Erythroblast (primary cell): ENCODE data around the gene STXBP4.

ENCODE experiments used
- DNase-seq, 2 experiments: peaks; one replicate each; lab custom pipeline; 2025; lab: John Stamatoyannopoulos, UW
- GATA1 ChIP-seq: IDR thresholded peaks from 2 replicates; pipeline ENCODE4 v1.6.1; 2011; ENCODE audit warnings: low read depth, mild to moderate bottlenecking, control low read depth, low read length, moderate library complexity
- POLR2A ChIP-seq: IDR thresholded peaks from 2 replicates; pipeline ENCODE4 v1.6.1; 2011; ENCODE audit warnings: mild to moderate bottlenecking, low read length

STXBP4 gene

DNA sequence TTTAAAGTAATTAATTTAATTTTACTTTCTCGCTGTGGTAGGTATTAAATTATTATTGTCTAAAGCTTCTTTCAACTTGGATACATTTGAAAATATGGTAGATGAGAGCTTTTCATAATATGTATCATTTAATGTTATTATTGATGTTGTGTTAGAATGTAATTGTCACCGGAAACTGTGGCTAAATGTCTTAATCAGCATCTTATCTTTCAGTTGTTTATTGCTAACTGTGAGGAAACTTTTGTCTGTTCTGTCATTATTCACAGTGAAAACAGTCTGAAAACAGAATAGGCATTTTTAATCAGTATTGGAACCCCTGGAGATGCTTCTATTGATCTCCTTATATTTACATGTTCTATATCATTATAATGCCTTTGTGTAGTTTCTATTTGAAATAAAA, 120.7 kb downstream of the STXBP4 start:
- no peak for DNase-seq
- no peak for TF ChIP-seq POLR2A
- TF ChIP-seq GATA1 = no peak

DNA sequence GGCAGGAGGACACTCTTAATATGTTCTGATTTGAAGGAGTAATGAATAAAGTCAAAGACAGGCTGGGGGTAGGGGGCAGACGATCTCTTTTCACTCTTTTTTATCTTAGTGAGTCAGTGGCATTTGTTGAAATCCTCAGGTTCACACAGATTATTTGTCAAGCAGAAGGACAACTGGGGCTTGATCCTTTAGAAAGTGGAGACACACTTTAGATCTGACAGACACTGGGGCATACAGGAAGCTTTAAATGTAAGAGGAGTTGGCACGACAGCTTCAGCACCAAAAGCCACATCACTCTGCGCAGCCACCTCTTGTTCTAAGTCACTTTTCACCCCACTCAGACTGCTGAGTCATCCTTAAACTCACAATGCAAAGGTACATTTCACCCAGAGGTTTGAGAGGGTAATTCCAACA, 121.5 kb downstream of the STXBP4 start:
- DNase-seq = peak; percentile 25 to 28
- TF ChIP-seq POLR2A (no peak), GATA1 (no peak)

DNA sequence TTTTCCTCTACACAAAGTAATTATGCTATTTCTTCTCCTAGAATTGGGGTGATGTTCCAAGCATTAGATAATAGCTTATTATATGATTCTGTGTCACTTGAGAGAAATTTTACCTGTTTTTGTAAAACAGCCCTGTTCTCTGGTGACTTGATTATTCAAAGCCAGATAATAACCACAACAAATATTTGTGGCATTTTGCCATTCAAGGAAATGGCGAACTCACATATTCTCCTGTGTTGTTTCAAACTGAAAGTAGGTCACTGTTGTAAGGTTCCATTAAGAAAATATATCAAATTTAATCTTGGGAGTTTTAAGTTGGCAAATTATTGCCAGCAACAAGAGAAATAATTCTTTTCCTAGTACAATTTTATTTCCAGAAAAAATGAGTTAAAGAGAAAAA, 124.8 kb downstream of the STXBP4 start:
- no peak for DNase-seq

DNA sequence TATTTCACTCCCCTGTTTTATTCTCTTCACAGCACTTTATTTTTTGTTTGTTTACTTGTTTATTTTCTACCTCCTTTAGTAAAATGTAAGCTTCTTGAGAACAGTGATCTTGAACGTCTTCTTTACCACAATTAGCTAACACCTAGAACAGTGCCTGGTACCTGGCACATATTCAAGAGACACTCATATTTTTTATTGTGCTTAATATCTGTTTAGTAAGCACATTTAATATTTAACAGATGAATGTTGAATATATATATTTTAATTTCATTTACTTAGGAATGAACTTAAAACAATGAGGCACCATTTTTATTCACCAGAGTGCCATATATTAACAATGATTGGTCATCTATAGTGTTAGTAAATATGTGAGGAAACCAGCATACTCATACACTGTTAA, 130.2 kb downstream of the STXBP4 start:
- TF ChIP-seq POLR2A (no peak), GATA1 (no peak)
- DNase-seq = no peak

More for the DNA sequence above, 124.8 kb downstream of the STXBP4 start:
- TF ChIP-seq GATA1 = no peak
- no peak for TF ChIP-seq POLR2A

DNA sequence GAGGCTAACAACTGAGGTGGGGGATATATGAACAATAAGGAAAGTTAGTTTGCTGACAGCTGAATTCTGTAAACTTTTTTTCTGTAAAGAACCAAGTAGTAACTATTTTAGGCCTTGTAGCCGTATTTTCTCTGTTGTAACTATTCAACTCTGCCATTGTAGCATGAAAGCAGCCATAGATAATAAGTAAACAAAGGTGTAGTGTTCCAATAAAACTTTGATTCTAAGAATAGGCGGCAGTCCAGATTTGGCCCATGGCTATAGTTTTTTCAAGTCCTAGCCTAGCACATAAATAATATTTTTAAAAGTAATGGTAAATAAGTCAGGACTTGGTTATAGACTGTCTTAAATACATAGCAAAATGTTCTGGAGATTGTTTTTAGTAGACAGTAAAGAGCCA, 142.0 kb downstream of the STXBP4 start:
- no peak for DNase-seq
- TF ChIP-seq GATA1 = no peak
- no peak for TF ChIP-seq POLR2A

DNA sequence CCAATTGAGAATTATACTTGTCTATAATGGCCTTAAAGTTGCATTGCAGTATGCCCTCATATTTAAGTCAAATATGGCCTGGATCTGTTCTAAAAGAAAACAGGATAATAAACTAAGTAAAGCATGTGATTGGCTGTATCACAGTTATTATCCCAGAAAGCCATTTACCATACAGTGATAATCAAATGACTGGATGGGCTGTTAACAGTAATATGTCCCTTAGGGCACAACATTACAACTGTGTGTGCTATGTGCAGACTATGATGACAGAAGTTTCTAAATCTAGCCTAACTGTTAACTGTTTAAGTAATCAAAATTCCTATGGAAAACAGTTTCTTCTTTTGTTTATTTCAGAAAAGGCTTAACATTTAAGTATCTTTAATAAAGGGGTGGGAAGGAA, 145.7 kb downstream of the STXBP4 start:
- TF ChIP-seq GATA1 (no peak), POLR2A (no peak)
- no peak for DNase-seq

DNA sequence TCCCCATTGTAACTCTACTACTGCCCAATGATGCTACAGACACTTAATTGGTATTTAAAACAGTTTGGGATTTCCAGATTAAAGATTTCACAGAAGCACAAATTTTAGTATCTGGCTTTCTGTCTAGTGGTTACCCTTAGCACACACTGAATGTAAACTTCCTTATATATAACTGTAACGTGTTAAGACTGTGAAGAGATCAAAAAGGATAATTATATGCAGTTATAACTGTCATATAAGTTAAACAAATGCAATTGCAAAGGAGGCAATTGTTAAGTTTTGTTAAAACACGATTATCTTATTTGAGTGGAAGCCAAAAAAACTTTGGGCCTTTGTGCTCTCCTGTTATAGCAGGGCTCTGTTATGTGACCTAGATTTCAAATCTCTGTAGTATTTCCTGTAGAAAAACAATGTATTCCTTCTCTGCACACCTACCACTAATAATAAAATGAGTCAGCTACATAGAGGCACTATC, 147.9 kb downstream of the STXBP4 start:
- TF ChIP-seq GATA1 (no peak), POLR2A (no peak)
- DNase-seq = no peak

DNA sequence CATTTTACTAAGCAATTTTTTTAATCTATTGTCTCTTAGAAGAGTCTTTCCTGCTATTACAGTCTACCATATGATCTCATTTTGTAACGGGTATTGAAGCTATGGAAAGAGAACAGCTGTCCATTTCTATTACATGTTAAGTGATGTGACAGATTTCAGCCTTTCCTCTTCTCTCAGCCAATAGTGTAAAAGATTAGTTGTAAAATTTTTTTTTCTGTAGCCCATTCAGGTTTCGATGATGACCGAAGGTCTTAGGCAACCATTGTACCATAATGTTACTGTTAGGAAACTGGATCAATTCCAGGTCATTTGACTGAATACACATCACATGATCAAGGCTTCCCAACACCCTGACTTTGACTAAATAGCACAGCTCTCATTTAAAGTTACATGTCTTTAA, 148.6 kb downstream of the STXBP4 start:
- TF ChIP-seq POLR2A (no peak), GATA1 (no peak)
- DNase-seq = no peak

DNA sequence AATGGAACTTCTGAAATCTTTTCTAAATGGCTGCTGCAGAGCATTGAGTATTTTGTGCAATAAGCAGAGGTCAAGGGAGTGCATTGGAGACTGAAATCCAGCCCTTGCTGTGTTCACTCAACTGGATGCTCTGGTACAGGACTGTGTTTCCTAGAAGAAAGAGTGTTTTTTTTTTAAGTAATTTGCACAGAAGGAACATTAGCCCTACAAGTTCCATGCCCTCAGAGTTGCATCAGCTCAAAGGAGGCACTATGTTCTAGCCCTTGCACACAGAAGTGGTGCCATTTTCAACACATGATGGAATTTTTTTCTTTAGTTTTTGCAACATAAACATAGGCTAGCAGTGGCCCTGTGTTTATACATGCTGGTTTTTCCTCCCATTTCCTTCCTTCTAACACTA, 152.1 kb downstream of the STXBP4 start:
- DNase-seq = no peak
- TF ChIP-seq GATA1 = no peak
- no peak for TF ChIP-seq POLR2A

DNA sequence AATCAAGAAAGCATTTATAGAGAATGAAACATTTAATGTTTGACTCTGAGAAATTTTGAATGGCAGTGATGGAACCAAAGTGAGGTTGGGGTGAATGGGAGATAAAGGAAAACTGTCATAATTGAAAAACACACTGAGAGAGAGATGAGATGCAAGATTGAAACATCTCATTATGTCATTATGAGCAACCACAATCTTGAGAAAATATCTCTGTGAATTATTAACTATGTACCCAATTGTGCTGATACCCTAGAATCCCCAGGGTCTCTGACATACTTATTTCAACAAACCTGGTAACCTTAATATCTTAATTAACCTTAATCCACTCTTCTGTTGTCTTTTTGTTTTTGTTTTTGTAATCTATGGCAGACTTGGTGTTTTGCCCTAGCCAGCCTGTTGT, 152.7 kb downstream of the STXBP4 start:
- no peak for TF ChIP-seq POLR2A
- no peak for TF ChIP-seq GATA1
- no peak for DNase-seq

DNA sequence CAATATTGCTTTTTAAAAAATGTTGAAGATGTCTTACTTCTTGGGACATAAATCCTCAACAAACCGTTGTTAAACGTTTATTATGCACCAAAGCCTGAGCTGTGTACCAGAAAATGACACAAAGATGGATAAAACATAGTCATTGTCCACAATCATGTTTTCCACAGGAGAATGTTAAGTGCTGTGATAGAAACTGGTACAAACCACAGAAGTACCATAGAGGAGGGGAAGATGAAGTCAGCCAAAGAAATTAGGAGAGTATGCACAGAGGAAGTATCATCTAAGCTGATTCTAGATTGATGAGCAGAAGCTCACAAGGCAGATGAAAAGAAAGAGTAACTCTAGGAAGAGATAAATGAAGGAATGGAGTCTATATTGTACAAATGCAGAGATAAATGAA, 153.5 kb downstream of the STXBP4 start:
- no peak for DNase-seq
- no peak for TF ChIP-seq POLR2A
- no peak for TF ChIP-seq GATA1

DNA sequence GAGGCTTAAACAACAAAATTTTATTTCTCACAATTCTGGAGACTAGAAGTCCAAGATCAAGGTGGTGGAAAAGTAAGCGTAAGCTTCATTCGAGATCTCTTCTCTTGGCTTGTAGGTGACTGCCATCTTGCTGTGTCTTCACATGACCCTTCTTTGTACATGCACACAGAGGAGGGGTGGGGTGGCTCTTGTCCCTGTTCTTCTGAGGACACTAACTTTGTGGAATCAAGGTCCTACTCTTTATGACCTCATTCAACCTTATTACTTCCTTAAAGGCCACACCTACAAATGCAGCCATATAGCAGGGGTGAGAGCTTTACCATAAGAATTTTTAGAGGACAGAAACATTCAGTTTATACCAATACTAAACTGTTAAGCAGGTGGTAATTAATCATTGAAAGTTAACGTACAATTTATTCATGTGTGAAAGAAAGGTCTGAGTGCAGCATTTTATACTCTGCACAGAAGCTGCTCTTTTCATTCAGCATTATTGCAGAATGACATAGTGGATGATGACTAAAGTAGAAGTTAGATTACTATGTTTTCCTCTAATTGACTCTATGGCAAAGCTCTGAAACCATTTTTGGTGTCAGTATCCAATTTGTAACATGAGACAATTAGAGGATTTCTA, 156.3 kb downstream of the STXBP4 start:
- DNase-seq = no peak
- no peak for TF ChIP-seq GATA1
- TF ChIP-seq POLR2A = no peak

DNA sequence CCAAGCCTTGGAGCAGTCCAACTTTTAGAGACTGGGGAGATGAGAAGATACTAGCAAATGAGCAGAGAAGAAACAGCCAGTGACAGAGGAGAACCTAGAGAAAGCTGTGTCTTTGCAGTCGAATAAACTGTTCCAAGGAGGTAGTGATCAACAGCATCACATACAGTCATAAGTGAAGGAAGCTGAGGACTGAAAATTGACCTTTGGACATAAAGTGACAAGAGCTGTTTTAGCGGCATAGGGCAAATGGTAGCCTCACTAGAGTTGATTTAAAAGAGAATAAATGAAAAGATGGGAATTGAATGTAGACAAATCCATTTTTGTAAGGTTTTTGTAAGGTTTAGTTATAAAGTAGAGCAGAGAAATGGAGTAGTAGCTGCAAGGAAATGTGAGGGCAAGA, 165.0 kb downstream of the STXBP4 start:
- no peak for DNase-seq
- TF ChIP-seq GATA1 (no peak), POLR2A (no peak)

DNA sequence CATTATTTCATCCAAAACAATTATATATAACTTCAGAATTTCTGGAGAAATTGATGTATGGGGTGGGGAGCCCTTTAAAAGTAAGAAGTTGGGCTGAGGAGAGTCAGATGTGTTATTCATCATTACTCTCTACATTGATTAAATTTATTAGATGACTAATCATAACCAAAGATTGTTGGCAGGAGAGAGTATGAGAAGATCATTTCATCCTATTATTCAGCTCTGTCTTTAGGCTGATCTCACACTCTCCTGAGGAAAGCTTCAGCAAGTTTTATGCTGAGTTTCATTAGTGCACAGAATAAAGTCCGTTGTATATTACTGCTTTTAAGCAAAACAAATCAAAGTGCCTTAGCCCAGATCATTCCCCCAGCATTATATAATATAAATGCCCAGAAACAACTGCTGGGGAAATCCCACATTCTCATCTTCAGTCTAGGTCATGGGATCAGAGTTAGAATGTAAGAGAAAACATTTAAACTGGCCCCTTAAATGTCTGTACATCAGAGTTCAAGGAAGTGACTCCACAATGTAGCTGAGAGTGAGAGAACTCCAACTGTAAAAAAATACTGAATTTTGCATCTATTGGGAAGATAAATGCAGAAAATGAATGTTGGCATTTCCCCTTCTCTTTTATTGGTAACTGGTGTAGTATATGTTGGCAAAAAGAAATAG, 166.1 kb downstream of the STXBP4 start:
- TF ChIP-seq GATA1 (no peak), POLR2A (no peak)
- DNase-seq = no peak

DNA sequence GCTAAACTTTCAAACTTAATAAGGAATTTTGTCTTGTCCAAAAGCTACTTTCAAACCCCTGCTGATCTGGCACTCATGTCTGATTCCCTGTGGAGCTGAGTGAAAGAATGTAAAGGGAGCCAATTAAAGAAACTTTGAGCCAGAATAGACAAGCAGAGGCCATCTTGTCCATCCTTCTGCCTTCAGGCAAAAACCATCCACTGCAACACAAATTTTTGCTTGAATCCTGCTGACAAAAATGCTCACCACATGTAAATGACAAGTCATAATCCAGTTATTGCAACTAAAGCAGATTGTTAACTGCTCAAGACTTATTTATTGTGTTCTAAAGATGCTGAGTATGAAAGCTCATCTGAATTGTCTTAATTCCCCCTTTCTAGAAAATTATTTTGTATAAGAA, 172.2 kb downstream of the STXBP4 start:
- DNase-seq = no peak
- TF ChIP-seq GATA1 = no peak
- no peak for TF ChIP-seq POLR2A
